Large intestine (tissue), 3 donors: Measurements from ENCODE around the gene MSMB. TPM values are rescaled to one million over a fixed set of nuclear protein-coding genes. Genes with fewer than 3 reads are reported as not detected.
"Not testable (repeated sequence)": the region's sequence is repeated elsewhere in the genome, so short reads cannot be mapped to it uniquely, and the experiment has no call there.

ENCODE experiments used
- DNase-seq, 2 donors: peaks; one replicate each; pipeline versions ENCODE4 v3.0.0 to v3.0.0-alpha.2; 2013
- H3K27ac ChIP-seq: one replicate; pipeline ENCODE4 v1.5.1; 2013; ENCODE audit warnings: low read length
- H3K27me3 ChIP-seq: 2 replicates; pipeline ENCODE4 v1.6.1; 2013; ENCODE audit warnings: low read length; ENCODE audit not compliant: control insufficient read depth, insufficient read depth
- H3K36me3 ChIP-seq: 2 replicates; pipeline ENCODE4 v1.6.1; 2013; ENCODE audit warnings: low read length; ENCODE audit not compliant: control insufficient read depth, insufficient read depth
- H3K4me1 ChIP-seq: one replicate; pipeline ENCODE4 v1.6.1; 2013; ENCODE audit warnings: low read length; ENCODE audit not compliant: control insufficient read depth, insufficient read depth
- H3K4me3 ChIP-seq: one replicate; pipeline ENCODE4 v1.5.1; 2013; ENCODE audit warnings: low read length
- H3K9me3 ChIP-seq: one replicate; pipeline ENCODE4 v1.6.1; 2013; ENCODE audit warnings: mild to moderate bottlenecking, low read depth, low read length, moderate library complexity; ENCODE audit not compliant: control insufficient read depth
- WGBS: methylation state at CpG from one replicate; pipeline ENCODE4 v1.1.5; 2013; ENCODE audit warnings: low lambda C conversion rate; ENCODE audit not compliant: insufficient coverage; 5-methylcytosine and 5-hydroxymethylcytosine counted together
- polyA plus RNA-seq: library from polyadenylated mRNA; unstranded; fragments of 120-200 nt; gene quantifications from one replicate; pipeline ENCODE4 v1.2.1, GENCODE V29; 2013

Gene MSMB
- polyA plus RNA-seq, 1 donor: 0.25 TPM

GRCh38 chr10:46052791-46053375, 6.8 kb upstream of the MSMB start:
- no peaks in the 10 kb centered on the region for H3K27me3 ChIP-seq
- 92% methylated on average over 2 of the region's 6 CpGs for WGBS
- DNase-seq: no peak
- no peak overlapping the region for H3K4me3 ChIP-seq
- H3K4me1 ChIP-seq: no peaks in the 10 kb centered on the region
- no peaks in the 10 kb centered on the region for H3K36me3 ChIP-seq
- H3K27ac ChIP-seq: no peak overlapping the region
- peaks cover 5% of the 10 kb centered on the region for H3K9me3 ChIP-seq

GRCh38 chr10:46052057-46052790, 6.2 kb upstream of the MSMB start:
- no peaks in the 10 kb centered on the region for H3K4me1 ChIP-seq
- peaks cover 5% of the 10 kb centered on the region for H3K9me3 ChIP-seq
- H3K36me3 ChIP-seq: no peaks in the 10 kb centered on the region
- DNase-seq: no peak
- no peaks in the 10 kb centered on the region for H3K27me3 ChIP-seq
- 25% methylated on average over 2 of the region's 7 CpGs for WGBS
- no peak overlapping the region for H3K4me3 ChIP-seq
- no peak overlapping the region for H3K27ac ChIP-seq

- no peaks in the 10 kb centered on the region for H3K27me3 ChIP-seq
- H3K4me3 ChIP-seq: no peak overlapping the region
- no peaks in the 10 kb centered on the region for H3K4me1 ChIP-seq
- 80% methylated on average over 1 of the region's 11 CpGs for WGBS
- no peaks in the 10 kb centered on the region for H3K36me3 ChIP-seq
- H3K27ac ChIP-seq: no peak overlapping the region
- no peaks in the 10 kb centered on the region for H3K9me3 ChIP-seq
- no peak for DNase-seq
Measured at GRCh38 chr10:46050941-46051623, 5.0 kb upstream of the MSMB start.

GRCh38 chr10:46049497-46049831, 3.4 kb upstream of the MSMB start:
- H3K9me3 ChIP-seq: not testable (repeated sequence)
- WGBS: 100% methylated on average over 1 of the region's 11 CpGs

GRCh38 chr10:46048152-46048551, 2.1 kb upstream of the MSMB start:
- Histone ChIP-seq H3K4me1 (no peaks in the 10 kb centered on the region), H3K4me3 (no peak overlapping the region), H3K27ac (no peak overlapping the region), H3K27me3 (no peaks in the 10 kb centered on the region), H3K36me3 (no peaks in the 10 kb centered on the region), H3K9me3 (no peaks in the 10 kb centered on the region)
- DNase-seq: no peak
- no CpG with 5 or more reads among the region's 2 CpGs for WGBS

More at GRCh38 chr10:46049497-46049831, 3.4 kb upstream of the MSMB start:
- not testable (repeated sequence) for H3K27me3 ChIP-seq, H3K36me3 ChIP-seq, H3K4me3 ChIP-seq, H3K27ac ChIP-seq, H3K4me1 ChIP-seq, DNase-seq

GRCh38 chr10:46042527-46042926, 3.5 kb downstream of the MSMB start:
- DNase-seq: no peak
- no peaks in the 10 kb centered on the region for H3K36me3 ChIP-seq
- H3K4me3 ChIP-seq: no peak overlapping the region
- WGBS: no CpG with 5 or more reads among the region's 4 CpGs
- no peak overlapping the region for H3K27ac ChIP-seq
- no peaks in the 10 kb centered on the region for H3K9me3 ChIP-seq
- H3K27me3 ChIP-seq: no peaks in the 10 kb centered on the region
- H3K4me1 ChIP-seq: no peaks in the 10 kb centered on the region

- no peak for DNase-seq
Measured at GRCh38 chr10:46040004-46040403, 6.1 kb downstream of the MSMB start.

GRCh38 chr10:46037107-46037825, 8.8 kb downstream of the MSMB start:
- no CpG with 5 or more reads among the region's 8 CpGs for WGBS
- Histone ChIP-seq H3K4me1 (no peaks in the 10 kb centered on the region), H3K36me3 (no peaks in the 10 kb centered on the region), H3K4me3 (no peak overlapping the region), H3K27ac (no peak overlapping the region), H3K27me3 (no peaks in the 10 kb centered on the region), H3K9me3 (no peaks in the 10 kb centered on the region)
- DNase-seq: no peak

More at GRCh38 chr10:46040004-46040403, 6.1 kb downstream of the MSMB start:
- H3K4me3 ChIP-seq: no peak overlapping the region
- 69% methylated on average over 2 of the region's 3 CpGs for WGBS
- H3K9me3 ChIP-seq: no peaks in the 10 kb centered on the region
- H3K36me3 ChIP-seq: no peaks in the 10 kb centered on the region
- H3K27ac ChIP-seq: no peak overlapping the region
- no peaks in the 10 kb centered on the region for H3K27me3 ChIP-seq
- no peaks in the 10 kb centered on the region for H3K4me1 ChIP-seq

- H3K36me3 ChIP-seq: no peaks in the 10 kb centered on the region
- DNase-seq: no peak
- WGBS: no CpG with 5 or more reads among the region's 8 CpGs
- H3K27me3 ChIP-seq: no peaks in the 10 kb centered on the region
- H3K4me1 ChIP-seq: no peaks in the 10 kb centered on the region
- no peak overlapping the region for H3K4me3 ChIP-seq
- no peak overlapping the region for H3K27ac ChIP-seq
- H3K9me3 ChIP-seq: no peaks in the 10 kb centered on the region
Measured at GRCh38 chr10:46035923-46036849, 9.9 kb downstream of the MSMB start.

GRCh38 chr10:46033602-46034011, 12.5 kb downstream of the MSMB start:
- no peaks in the 10 kb centered on the region for H3K9me3 ChIP-seq
- no peak overlapping the region for H3K4me3 ChIP-seq
- no peaks in the 10 kb centered on the region for H3K4me1 ChIP-seq
- DNase-seq: no peak
- no peaks in the 10 kb centered on the region for H3K36me3 ChIP-seq
- H3K27ac ChIP-seq: no peak overlapping the region
- H3K27me3 ChIP-seq: no peaks in the 10 kb centered on the region
